HEK293T (cell line): ENCODE results near the gene PDE4B.

ENCODE experiments used
- BHLHE40 ChIP-seq: fragments of 450-650 bp; IDR thresholded peaks from 2 replicates; pipeline ENCODE4 v1.6.1; 2016; ENCODE audit warnings: mild to moderate bottlenecking, moderate library complexity, borderline replicate concordance
- CTBP1 ChIP-seq: fragments of 450-650 bp; IDR thresholded peaks from 2 replicates; pipeline ENCODE4 v1.6.1; 2016; ENCODE audit warnings: borderline replicate concordance
- FOXA1 ChIP-seq: fragments of 450-650 bp; IDR thresholded peaks from 2 replicates; pipeline ENCODE4 v1.6.1; 2016; ENCODE audit warnings: mild to moderate bottlenecking
- LEF1 ChIP-seq: fragments of 450-650 bp; IDR thresholded peaks from 2 replicates; pipeline ENCODE4 v1.6.1; 2017; ENCODE audit warnings: mild to moderate bottlenecking, borderline replicate concordance
- SP1 ChIP-seq: fragments of 450-650 bp; IDR thresholded peaks from 2 replicates; pipeline ENCODE4 v1.6.1; 2017
- SUZ12 ChIP-seq: fragments of 450-650 bp; IDR thresholded peaks from 2 replicates; pipeline ENCODE4 v1.6.1; 2016; ENCODE audit warnings: mild to moderate bottlenecking
- TF ChIP-seq, protein P1 (sequence below): fragments of 450-650 bp; IDR thresholded peaks from 2 replicates; pipeline ENCODE4 v1.6.1; 2016

- TF ChIP-seq FOXA1 (no peak), SP1 (no peak), CTBP1 (no peak), SUZ12 (no peak), LEF1 (no peak), BHLHE40 (no peak)
- TF ChIP-seq, protein P1, sequence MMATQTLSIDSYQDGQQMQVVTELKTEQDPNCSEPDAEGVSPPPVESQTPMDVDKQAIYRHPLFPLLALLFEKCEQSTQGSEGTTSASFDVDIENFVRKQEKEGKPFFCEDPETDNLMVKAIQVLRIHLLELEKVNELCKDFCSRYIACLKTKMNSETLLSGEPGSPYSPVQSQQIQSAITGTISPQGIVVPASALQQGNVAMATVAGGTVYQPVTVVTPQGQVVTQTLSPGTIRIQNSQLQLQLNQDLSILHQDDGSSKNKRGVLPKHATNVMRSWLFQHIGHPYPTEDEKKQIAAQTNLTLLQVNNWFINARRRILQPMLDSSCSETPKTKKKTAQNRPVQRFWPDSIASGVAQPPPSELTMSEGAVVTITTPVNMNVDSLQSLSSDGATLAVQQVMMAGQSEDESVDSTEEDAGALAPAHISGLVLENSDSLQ, result no peak
Measured at GRCh38 chr1:66262208-66262963, 469.7 kb downstream of the PDE4B start.
